Uterus (tissue), 4 donors: ENCODE measurements around the gene KCND3. TPM values are rescaled to one million over a fixed set of nuclear protein-coding genes. Genes with fewer than 3 reads are reported as not detected.

Source experiments
- DNase-seq, 2 donors: peaks; one replicate each; pipeline ENCODE4 v3.0.0-alpha.2; 2019 to 2020
- H3K27ac ChIP-seq, 2 donors: fragments of 200-600 bp; sonication (generic); 1 replicate in 1 of 2; 2 replicates in 1 of 2; pipeline ENCODE4 v1.5.1; 2016 to 2018
- H3K27me3 ChIP-seq, 2 donors: fragments of 200-600 bp; sonication (generic); one replicate each; pipeline ENCODE4 v1.5.1; 2018 to 2019; ENCODE audit warnings: control low read depth in 1 of 2
- H3K36me3 ChIP-seq, 2 donors: fragments of 200-600 bp; sonication (generic); one replicate each; pipeline ENCODE4 v1.5.1; 2019; ENCODE audit warnings: control low read depth in 1 of 2
- H3K4me1 ChIP-seq, 2 donors: fragments of 200-600 bp; sonication (generic); one replicate each; pipeline ENCODE4 v1.5.1; 2018 to 2019; ENCODE audit warnings: control low read depth in 1 of 2
- H3K4me3 ChIP-seq, 2 donors: fragments of 200-600 bp; sonication (generic); 1 replicate in 1 of 2; 2 replicates in 1 of 2; pipeline ENCODE4 v1.5.1; 2018 to 2019; ENCODE audit warnings: mild to moderate bottlenecking in 1 of 2
- H3K9me3 ChIP-seq, 2 donors: fragments of 200-600 bp; sonication (generic); one replicate each; pipeline ENCODE4 v1.5.1; 2019; ENCODE audit warnings: control low read depth in 1 of 2
- CTCF ChIP-seq, 4 experiments: fragments of 200-600 bp in 2 of 4; fragments of 450-650 bp in 2 of 4; sonication (generic) in 2 of 4; IDR thresholded peaks; one replicate each; pipeline ENCODE4 v1.5.1; 2016 to 2019; ENCODE audit warnings: antibody characterized with exemption in 4 of 4, mild to moderate bottlenecking in 2 of 4, moderate library complexity in 1 of 4
- POLR2A ChIP-seq, 2 donors: fragments of 450-650 bp; IDR thresholded peaks; one replicate each; pipeline ENCODE4 v1.6.1; 2016; ENCODE audit warnings: antibody characterized with exemption in 2 of 2, mild to moderate bottlenecking in 1 of 2, moderate library complexity in 1 of 2
- intact Hi-C: fragments of 100-400 bp; cut with DNase I; formaldehyde crosslinking; loops from one replicate; pipeline ENCODE4 v1.15.1; 2023; ENCODE audit warnings: low total_unique reads
- total RNA-seq, 4 donors: library from RNA; depleted of rRNA in 3 of 4; stranded (reverse); fragments of >200 nt in 3 of 4; gene quantifications; one replicate each; pipeline versions ENCODE4 v1.1.0 to v1.2.4, GENCODE V29; 2014 to 2023
- donor health status: DM: yes; HTN: yes; CAD: no.

KCND3 gene
- total RNA-seq, 4 donors from 2014 or later, result 5.0 to 13.5 (median 7.2) TPM

- no peak for DNase-seq
Measured at GRCh38 chr1:111873460-111874030, 115.9 kb downstream of the KCND3 start.

GRCh38 chr1:111870181-111870580 is 119.3 kb downstream of the KCND3 start:
- no peaks in the 10 kb centered on the region for H3K4me1 ChIP-seq
- H3K9me3 ChIP-seq, result no peaks in the 10 kb centered on the region
- TF ChIP-seq CTCF (IDR thresholded peaks at IDR 0.05), result no peak
- no peak for TF ChIP-seq POLR2A (IDR thresholded peaks at IDR 0.05)
- H3K27me3 ChIP-seq, result no peaks in the 10 kb centered on the region
- intact Hi-C loops, result no loop called here
- H3K27ac ChIP-seq, result no peak overlapping the region
- DNase-seq, result no peak
- H3K36me3 ChIP-seq, result no peaks in the 10 kb centered on the region
- H3K4me3 ChIP-seq, result no peak overlapping the region

More at GRCh38 chr1:111873460-111874030, 115.9 kb downstream of the KCND3 start:
- no peaks in the 10 kb centered on the region for H3K4me1 ChIP-seq
- H3K9me3 ChIP-seq, result no peaks in the 10 kb centered on the region
- no peaks in the 10 kb centered on the region for H3K36me3 ChIP-seq
- TF ChIP-seq POLR2A (IDR thresholded peaks at IDR 0.05) (no peak), CTCF (IDR thresholded peaks at IDR 0.05) (no peak)
- no peak overlapping the region for H3K4me3 ChIP-seq
- intact Hi-C loops, result no loop called here
- no peak overlapping the region for H3K27ac ChIP-seq
- no peaks in the 10 kb centered on the region for H3K27me3 ChIP-seq

- Histone ChIP-seq H3K27me3 (no peaks in the 10 kb centered on the region), H3K9me3 (no peaks in the 10 kb centered on the region), H3K4me1 (no peaks in the 10 kb centered on the region), H3K27ac (no peak overlapping the region), H3K36me3 (no peaks in the 10 kb centered on the region), H3K4me3 (no peak overlapping the region)
- intact Hi-C loops, result no loop called here
- TF ChIP-seq CTCF (IDR thresholded peaks at IDR 0.05), result no peak
- TF ChIP-seq POLR2A (IDR thresholded peaks at IDR 0.05), result no peak
- no peak for DNase-seq
Measured at GRCh38 chr1:111867868-111868440, 121.5 kb downstream of the KCND3 start.

- Histone ChIP-seq H3K27me3 (no peaks in the 10 kb centered on the region), H3K9me3 (no peaks in the 10 kb centered on the region), H3K27ac (no peak overlapping the region), H3K36me3 (no peaks in the 10 kb centered on the region), H3K4me3 (no peak overlapping the region), H3K4me1 (no peaks in the 10 kb centered on the region)
- TF ChIP-seq POLR2A (IDR thresholded peaks at IDR 0.05), result no peak
- TF ChIP-seq CTCF (IDR thresholded peaks at IDR 0.05), result no peak
- no peak for DNase-seq
- intact Hi-C loops, result no loop called here
Measured at GRCh38 chr1:111864862-111865261, 124.6 kb downstream of the KCND3 start.

GRCh38 chr1:111863401-111863800 is 126.1 kb downstream of the KCND3 start:
- no peak overlapping the region for H3K4me3 ChIP-seq
- TF ChIP-seq CTCF (IDR thresholded peaks at IDR 0.05), result no peak
- no peak for TF ChIP-seq POLR2A (IDR thresholded peaks at IDR 0.05)
- no peaks in the 10 kb centered on the region for H3K27me3 ChIP-seq
- intact Hi-C loops, result no loop called here
- H3K4me1 ChIP-seq, result no peaks in the 10 kb centered on the region
- DNase-seq, result no peak
- H3K9me3 ChIP-seq, result no peaks in the 10 kb centered on the region
- H3K36me3 ChIP-seq, result no peaks in the 10 kb centered on the region
- no peak overlapping the region for H3K27ac ChIP-seq
